KOPT-K1 (cell line): ENCODE measurements around the gene ABHD5.

Source experiments
- H3K27ac ChIP-seq: fragments of 200-600 bp; sonication (generic); 2 replicates; pipeline ENCODE4 v1.5.1; 2016; ENCODE audit warnings: antibody characterized with exemption, mild to moderate bottlenecking, low read depth, low read length; ENCODE audit not compliant: poor library complexity, severe bottlenecking
- H3K36me3 ChIP-seq: fragments of 200-600 bp; sonication (generic); 2 replicates; pipeline ENCODE4 v1.5.1; 2017; ENCODE audit warnings: antibody characterized with exemption, mild to moderate bottlenecking, low read length, moderate library complexity; ENCODE audit not compliant: insufficient read depth
- H3K9me3 ChIP-seq: fragments of 200-600 bp; sonication (generic); 2 replicates; pipeline ENCODE4 v1.5.1; 2017; ENCODE audit warnings: antibody characterized with exemption, low read length, mild to moderate bottlenecking; ENCODE audit not compliant: insufficient read depth, poor library complexity, severe bottlenecking

Gene ABHD5

GRCh38 chr3:43727930-43728329, 37.2 kb downstream of the ABHD5 start:
- no peak overlapping the region for H3K27ac ChIP-seq
- no peaks in the 10 kb centered on the region for H3K9me3 ChIP-seq
- H3K36me3 ChIP-seq, result 0 out of 2 replicates have a peak, but pooled peaks cover 6% of the 10 kb centered on the region

GRCh38 chr3:43728476-43728875, 37.7 kb downstream of the ABHD5 start:
- 0 out of 2 replicates have a peak, but pooled peaks cover 6% of the 10 kb centered on the region for H3K36me3 ChIP-seq
- no peak overlapping the region for H3K27ac ChIP-seq
- no peaks in the 10 kb centered on the region for H3K9me3 ChIP-seq

DNA sequence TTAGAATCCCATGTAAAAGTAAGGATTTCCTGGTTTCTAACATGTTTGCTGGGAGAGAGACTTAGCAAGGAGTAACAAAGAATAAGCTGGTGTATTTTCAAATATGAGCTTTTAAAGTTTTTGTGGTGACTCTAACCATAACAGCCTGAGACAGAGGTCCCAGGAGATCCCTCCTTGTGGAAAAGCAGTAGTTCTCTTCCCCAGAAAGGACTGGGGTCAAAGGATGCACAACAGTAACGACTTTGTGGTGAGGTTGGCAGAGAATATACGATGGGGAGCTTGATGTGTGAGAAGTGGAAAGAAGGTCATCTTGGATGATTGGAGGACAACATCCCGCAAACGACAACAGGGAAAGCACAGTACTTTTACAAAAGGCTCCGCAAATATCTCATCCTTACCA, 38.2 kb downstream of the ABHD5 start:
- no peak overlapping the region for H3K27ac ChIP-seq

DNA sequence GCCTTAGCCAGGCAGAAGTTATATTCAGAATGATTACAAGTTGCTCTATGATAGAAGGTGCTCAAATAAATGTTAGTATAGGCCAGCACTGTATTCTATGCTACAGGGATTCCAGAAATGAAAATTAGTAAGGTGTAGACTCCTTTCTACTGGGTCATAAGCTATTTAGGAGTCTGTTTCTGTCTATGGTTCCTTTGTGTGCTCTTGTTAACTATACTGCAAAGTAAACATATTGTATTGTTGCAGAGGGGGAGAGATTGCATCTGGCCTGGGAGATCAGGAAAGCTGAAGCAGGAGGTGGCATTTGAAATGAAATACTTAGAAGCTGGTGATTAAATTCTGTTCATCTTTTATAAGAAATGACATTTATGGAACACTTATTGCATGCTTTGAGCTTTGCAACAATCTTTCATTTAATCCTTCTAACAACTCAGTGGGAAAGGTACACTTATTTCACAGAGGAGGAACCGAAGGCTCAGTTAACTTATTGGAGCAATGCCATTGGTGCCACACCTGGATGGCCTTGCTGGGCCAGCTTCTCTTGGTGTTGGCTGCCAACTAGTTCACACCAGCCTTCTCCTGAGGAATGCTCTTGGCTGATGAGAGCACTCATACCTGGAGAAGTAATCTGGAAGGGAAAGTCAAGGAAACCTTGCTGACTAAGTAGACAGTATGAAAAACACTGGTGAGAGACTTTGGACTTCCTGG, 39.1 kb downstream of the ABHD5 start:
- no peak overlapping the region for H3K27ac ChIP-seq
- no peaks in the 10 kb centered on the region for H3K9me3 ChIP-seq
- H3K36me3 ChIP-seq, result 0 out of 2 replicates have a peak, but pooled peaks cover 6% of the 10 kb centered on the region

More for the DNA sequence above, 38.2 kb downstream of the ABHD5 start:
- H3K36me3 ChIP-seq, result 0 out of 2 replicates have a peak, but pooled peaks cover 6% of the 10 kb centered on the region
- no peaks in the 10 kb centered on the region for H3K9me3 ChIP-seq

DNA sequence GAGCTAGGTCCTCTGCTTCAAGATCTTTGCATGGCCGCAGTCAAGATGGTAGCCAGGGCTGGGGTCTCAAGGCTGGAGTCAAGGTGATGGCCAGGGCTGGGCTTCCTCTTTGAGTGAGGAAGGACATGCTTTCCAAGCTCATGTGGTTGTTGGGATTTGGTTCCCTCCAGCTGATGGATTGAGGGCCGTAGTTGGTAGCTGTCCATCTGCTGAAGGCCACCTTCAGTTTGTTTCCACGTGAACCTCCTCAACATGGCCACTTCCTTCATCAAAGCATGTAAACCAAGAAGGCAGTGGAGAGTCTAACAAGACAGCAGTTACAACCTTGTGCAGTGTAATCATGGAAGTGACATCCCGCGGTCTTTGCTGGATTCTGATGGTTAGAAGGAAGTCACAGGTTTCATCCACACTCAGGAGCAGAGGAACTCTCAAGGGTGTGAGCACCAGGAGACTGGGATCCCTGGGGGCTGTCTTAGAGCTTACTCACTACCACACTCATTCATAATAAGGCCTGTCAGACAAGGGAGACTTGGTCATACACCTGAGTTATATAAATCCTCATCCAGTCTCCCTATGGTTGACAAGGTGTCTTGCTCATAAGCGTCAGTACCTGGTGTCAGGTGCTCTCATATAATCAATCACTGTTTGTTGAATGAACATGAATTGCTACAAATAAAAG, 42.1 kb downstream of the ABHD5 start:
- no peak overlapping the region for H3K27ac ChIP-seq
- no peaks in the 10 kb centered on the region for H3K9me3 ChIP-seq
- H3K36me3 ChIP-seq, result 0 out of 2 replicates have a peak, but pooled peaks cover 6% of the 10 kb centered on the region

- H3K36me3 ChIP-seq, result 0 out of 2 replicates have a peak, but pooled peaks cover under 1% of the 10 kb centered on the region
- no peak overlapping the region for H3K27ac ChIP-seq
- H3K9me3 ChIP-seq, result no peaks in the 10 kb centered on the region
Observed at GRCh38 chr3:43733459-43734384, 43.0 kb downstream of the ABHD5 start.

GRCh38 chr3:43734685-43735084, 43.9 kb downstream of the ABHD5 start:
- no peaks in the 10 kb centered on the region for H3K9me3 ChIP-seq
- H3K36me3 ChIP-seq, result no peaks in the 10 kb centered on the region
- no peak overlapping the region for H3K27ac ChIP-seq

GRCh38 chr3:43735618-43736017, 44.9 kb downstream of the ABHD5 start:
- Histone ChIP-seq H3K27ac (no peak overlapping the region), H3K36me3 (no peaks in the 10 kb centered on the region), H3K9me3 (no peaks in the 10 kb centered on the region)

GRCh38 chr3:43736558-43737440, 46.1 kb downstream of the ABHD5 start:
- Histone ChIP-seq H3K36me3 (no peaks in the 10 kb centered on the region), H3K27ac (no peak overlapping the region), H3K9me3 (no peaks in the 10 kb centered on the region)

GRCh38 chr3:43738305-43738704, 47.6 kb downstream of the ABHD5 start:
- no peaks in the 10 kb centered on the region for H3K36me3 ChIP-seq
- no peaks in the 10 kb centered on the region for H3K9me3 ChIP-seq
- no peak overlapping the region for H3K27ac ChIP-seq

DNA sequence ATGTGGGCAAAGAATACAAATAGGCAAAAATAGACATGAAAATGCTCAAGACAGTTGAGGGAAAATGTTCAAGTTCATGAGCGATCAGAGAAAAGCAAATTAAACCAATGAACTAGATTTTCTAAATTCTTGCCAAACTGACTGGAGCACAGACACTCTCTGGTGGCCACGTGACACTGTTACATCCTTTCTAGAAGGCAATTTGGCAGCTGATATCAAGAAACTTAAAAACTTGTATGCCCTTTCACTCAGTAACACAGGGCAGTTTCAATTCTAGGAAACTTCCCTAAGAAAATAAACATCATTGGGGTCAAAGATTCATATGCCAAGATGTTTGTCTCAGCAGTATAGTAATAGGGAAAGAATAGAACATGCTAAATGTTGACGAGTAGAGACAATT, 52.2 kb downstream of the ABHD5 start:
- H3K9me3 ChIP-seq, result no peaks in the 10 kb centered on the region
- H3K36me3 ChIP-seq, result no peaks in the 10 kb centered on the region
- no peak overlapping the region for H3K27ac ChIP-seq

GRCh38 chr3:43747641-43748040, 56.9 kb downstream of the ABHD5 start:
- Histone ChIP-seq H3K9me3 (no peaks in the 10 kb centered on the region), H3K36me3 (no peaks in the 10 kb centered on the region), H3K27ac (no peak overlapping the region)

DNA sequence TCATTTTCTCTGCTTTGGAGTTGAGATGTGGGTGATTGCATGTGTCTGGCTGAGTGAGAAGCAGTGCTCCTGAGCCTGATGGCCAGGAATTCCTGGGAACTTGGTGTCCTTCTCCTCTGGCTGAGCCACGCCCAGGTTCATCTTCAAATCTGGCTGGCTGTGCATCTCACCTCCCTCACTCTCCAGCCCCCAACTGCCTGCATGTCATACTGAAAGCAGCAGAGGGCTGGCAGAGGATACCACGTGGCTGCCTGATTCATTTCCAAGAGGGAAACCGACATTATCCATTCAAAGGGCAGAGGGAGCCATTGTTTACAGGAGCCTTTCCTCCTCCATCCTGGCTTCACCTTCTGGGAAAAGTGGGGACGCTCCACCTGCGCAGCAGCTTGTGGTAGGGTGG, 57.4 kb downstream of the ABHD5 start:
- no peak overlapping the region for H3K27ac ChIP-seq
- H3K9me3 ChIP-seq, result no peaks in the 10 kb centered on the region
- H3K36me3 ChIP-seq, result no peaks in the 10 kb centered on the region

GRCh38 chr3:43748645-43749044, 57.9 kb downstream of the ABHD5 start:
- H3K9me3 ChIP-seq, result no peaks in the 10 kb centered on the region
- H3K36me3 ChIP-seq, result no peaks in the 10 kb centered on the region
- no peak overlapping the region for H3K27ac ChIP-seq
